Kidney (tissue), 14 donors: ENCODE data around the gene OR7G2. TPM values are rescaled to one million over a fixed set of nuclear protein-coding genes. Genes with fewer than 3 reads are reported as not detected.

Experiments used
- DNase-seq, 5 donors: peaks; one replicate each; pipeline ENCODE4 v3.0.0-alpha.2; 2013 to 2020
- FAIRE-seq: peaks from 2 replicates; lab custom pipeline; 2012; peaks lifted over from hg19 to GRCh38; lab: Jason Lieb, UNC
- H3K27ac ChIP-seq, 2 donors: one replicate each; pipeline ENCODE4 v1.7.0; 2013; ENCODE audit warnings: low read depth in 2 of 2, low read length in 2 of 2, inconsistent platforms in 1 of 2
- H3K27me3 ChIP-seq: one replicate; pipeline ENCODE4 v1.7.1; 2013; ENCODE audit warnings: low read length, inconsistent platforms; ENCODE audit not compliant: control insufficient read depth, insufficient read depth
- H3K36me3 ChIP-seq, 3 donors: one replicate each; pipeline versions ENCODE4 v1.7.0 to v1.7.1; 2013; ENCODE audit warnings: low read length in 3 of 3, control low read depth in 1 of 3, inconsistent platforms in 1 of 3; ENCODE audit not compliant: insufficient read depth in 3 of 3, control insufficient read depth in 2 of 3
- H3K4me1 ChIP-seq, 3 donors: one replicate each; pipeline versions ENCODE4 v1.7.0 to v1.7.1; 2013; ENCODE audit warnings: low read length in 3 of 3, inconsistent platforms in 1 of 3, low read depth in 1 of 3; ENCODE audit not compliant: control insufficient read depth in 2 of 3, insufficient read depth in 2 of 3
- H3K4me3 ChIP-seq, 3 donors: one replicate each; pipeline versions ENCODE4 v1.7.0 to v1.8.1; 2013; ENCODE audit warnings: low read length in 3 of 3, control low read depth in 1 of 3, inconsistent platforms in 1 of 3
- H3K9ac ChIP-seq, 3 donors: one replicate each; pipeline versions ENCODE4 v1.7.0 to v1.7.1; 2013; ENCODE audit warnings: low read length in 3 of 3, control low read depth in 1 of 3, inconsistent platforms in 1 of 3
- H3K9me3 ChIP-seq, 3 donors: one replicate each; pipeline versions ENCODE4 v1.7.0 to v1.7.1; 2013; ENCODE audit warnings: low read length in 3 of 3, control low read depth in 1 of 3, inconsistent platforms in 1 of 3; ENCODE audit not compliant: control insufficient read depth in 2 of 3, insufficient read depth in 1 of 3
- CTCF ChIP-seq: IDR thresholded peaks from 3 replicates; pipeline ENCODE4 v1.5.1; 2012; ENCODE audit warnings: mild to moderate bottlenecking, moderate library complexity, borderline replicate concordance; ENCODE audit not compliant: insufficient read depth; ENCODE audit errors: extremely low read depth
- intact Hi-C: fragments of 100-400 bp; cut with DNase I; formaldehyde crosslinking; loops from one replicate; pipeline ENCODE4 v1.11.1; 2022
- polyA plus RNA-seq: library from polyadenylated mRNA; stranded (reverse); fragments of 350-450 nt; fragmentation: Illumina TruSeq; extraction: RNeasy Lipid Tissue Mini Kit (QIAGEN cat#74804); gene quantifications from one replicate; pipeline ENCODE4 v1.2.3, GENCODE V29; 2014; ENCODE audit warnings: low read depth, low replicate concordance; ENCODE audit not compliant: insufficient read depth
- total RNA-seq: library from RNA; stranded (reverse); fragmentation: NEBNext Ultra II Directional; extraction: Animal tissue kit (Norgen Biotek cat#: 25700); gene quantifications from one replicate; pipeline ENCODE4 v1.2.1, GENCODE V29; 2021
- donor health status: control.
- donor health status: control.
- donor health status: control.
- donor health status: control.
- donor health status: control.
- donor health status: DM: yes; HTN: yes; CAD: no.
- donor health status: Normal renal cell carcinoma (clear cell type).

OR7G2 gene
- total and polyA plus RNA-seq, 2 donors from 2014 or later, result not detected

- no peaks in the 10 kb centered on the region for H3K36me3 ChIP-seq
- H3K4me1 ChIP-seq, result no peaks in the 10 kb centered on the region
- H3K27ac ChIP-seq, result no peak overlapping the region
- H3K9ac ChIP-seq, result no peak overlapping the region
- no peak for DNase-seq
- no peak for TF ChIP-seq CTCF
- peaks cover 0 to 2% (median 0%) of the 10 kb centered on the region in 3 donors for H3K9me3 ChIP-seq
- FAIRE-seq, result no peak
- no peaks in the 10 kb centered on the region for H3K27me3 ChIP-seq
- H3K4me3 ChIP-seq, result no peak overlapping the region
- intact Hi-C loops, result no loop called here
Observed at GRCh38 chr19:9116547-9116946, 9.3 kb upstream of the OR7G2 start.

- Histone ChIP-seq H3K27me3 (no peaks in the 10 kb centered on the region), H3K27ac (no peak within 1 kb of the TSS), H3K4me3 (no peak within 1 kb of the TSS), H3K9me3 (no peaks in the 10 kb centered on the region), H3K9ac (no peak within 1 kb of the TSS), H3K36me3 (no peaks in the 10 kb centered on the region), H3K4me1 (no peaks in the 10 kb centered on the region)
- FAIRE-seq (no peak), DNase-seq (no peak)
- no peak for TF ChIP-seq CTCF
- intact Hi-C loops, result no loop called here
Observed at GRCh38 chr19:9115307-9115813, 8.1 kb upstream of the OR7G2 start, which contains the start of gene OR7G1. OR7G1 (minus strand) TSS chr19:9115763; CDS start chr19:9115763, 0 bp downstream.

- no peaks in the 10 kb centered on the region for H3K9me3 ChIP-seq
- DNase-seq, result no peak
- H3K4me3 ChIP-seq, result no peak overlapping the region
- H3K36me3 ChIP-seq, result no peaks in the 10 kb centered on the region
- intact Hi-C loops, result no loop called here
- no peak overlapping the region for H3K27ac ChIP-seq
- TF ChIP-seq CTCF, result no peak
- no peak for FAIRE-seq
- no peaks in the 10 kb centered on the region for H3K4me1 ChIP-seq
- H3K9ac ChIP-seq, result no peak overlapping the region
- no peaks in the 10 kb centered on the region for H3K27me3 ChIP-seq
Observed at GRCh38 chr19:9109959-9110358, 2.7 kb upstream of the OR7G2 start.

- H3K4me3 ChIP-seq, result no peak within 1 kb of the TSS
- H3K27me3 ChIP-seq, result no peaks in the 10 kb centered on the region
- TF ChIP-seq CTCF, result no peak
- H3K27ac ChIP-seq, result no peak within 1 kb of the TSS
- FAIRE-seq (no peak), DNase-seq (no peak)
- no peaks in the 10 kb centered on the region for H3K36me3 ChIP-seq
- H3K9me3 ChIP-seq, result no peaks in the 10 kb centered on the region
- H3K9ac ChIP-seq, result no peak within 1 kb of the TSS
- no peaks in the 10 kb centered on the region for H3K4me1 ChIP-seq
- intact Hi-C loops, result no loop called here
Observed at GRCh38 chr19:9086761-9087160, 20.5 kb downstream of the OR7G2 start, which contains the start of gene OR1M1. OR1M1 (plus strand) TSS chr19:9087061; CDS start chr19:9093245, 6,184 bp downstream.
